Left ventricle myocardium inferior (tissue), 1 donor: Measurements from ENCODE around the gene LSP1. TPM values are rescaled to one million over a fixed set of nuclear protein-coding genes. Genes with fewer than 3 reads are reported as not detected.

ENCODE experiments used
- DNase-seq: peaks from one replicate; pipeline ENCODE4 v3.0.0-alpha.2; 2020
- H3K27ac ChIP-seq: fragments of 200-600 bp; replicated peaks from 2 replicates; pipeline ENCODE4 v1.8.0; 2021
- H3K27me3 ChIP-seq: fragments of 200-600 bp; 2 replicates; pipeline ENCODE4 v1.8.0; 2021; ENCODE audit warnings: low read depth
- H3K36me3 ChIP-seq: fragments of 200-600 bp; 2 replicates; pipeline ENCODE4 v1.8.0; 2021
- H3K4me1 ChIP-seq: fragments of 200-600 bp; 2 replicates; pipeline ENCODE4 v1.8.0; 2021
- H3K4me3 ChIP-seq: fragments of 200-600 bp; 2 replicates; pipeline ENCODE4 v1.8.0; 2021; ENCODE audit warnings: mild to moderate bottlenecking, moderate library complexity
- H3K9me3 ChIP-seq: fragments of 200-600 bp; replicated peaks from 2 replicates; pipeline ENCODE4 v1.8.0; 2021
- intact Hi-C: fragments of 100-400 bp; cut with micrococcal nuclease; formaldehyde crosslinking; loops from one replicate; pipeline ENCODE4 v1.11.0; 2022
- total RNA-seq: library from RNA; stranded (reverse); fragmentation: NEBNext Ultra II Directional; extraction: Animal tissue kit (Norgen Biotek cat#: 25700); gene quantifications from one replicate; pipeline ENCODE4 v1.2.1, GENCODE V29; 2021
- TF ChIP-seq, protein P1 (sequence below): fragments of 200-600 bp; IDR thresholded peaks from 2 replicates; pipeline ENCODE4 v1.8.0; 2021; ENCODE audit warnings: antibody characterized with exemption, mild to moderate bottlenecking, borderline replicate concordance
- donor health status: DM: no; HTN: yes; CAD: no; lungs with severe emphysema.

Gene LSP1
- total RNA-seq, 1 donor from 2014 or later = 19.7 TPM

- no peaks in the 10 kb centered on the region for H3K36me3 ChIP-seq
- no peaks in the 10 kb centered on the region for H3K27me3 ChIP-seq
- H3K9me3 ChIP-seq = no peaks in the 10 kb centered on the region
- DNase-seq = no peak
- TF ChIP-seq, protein P1, sequence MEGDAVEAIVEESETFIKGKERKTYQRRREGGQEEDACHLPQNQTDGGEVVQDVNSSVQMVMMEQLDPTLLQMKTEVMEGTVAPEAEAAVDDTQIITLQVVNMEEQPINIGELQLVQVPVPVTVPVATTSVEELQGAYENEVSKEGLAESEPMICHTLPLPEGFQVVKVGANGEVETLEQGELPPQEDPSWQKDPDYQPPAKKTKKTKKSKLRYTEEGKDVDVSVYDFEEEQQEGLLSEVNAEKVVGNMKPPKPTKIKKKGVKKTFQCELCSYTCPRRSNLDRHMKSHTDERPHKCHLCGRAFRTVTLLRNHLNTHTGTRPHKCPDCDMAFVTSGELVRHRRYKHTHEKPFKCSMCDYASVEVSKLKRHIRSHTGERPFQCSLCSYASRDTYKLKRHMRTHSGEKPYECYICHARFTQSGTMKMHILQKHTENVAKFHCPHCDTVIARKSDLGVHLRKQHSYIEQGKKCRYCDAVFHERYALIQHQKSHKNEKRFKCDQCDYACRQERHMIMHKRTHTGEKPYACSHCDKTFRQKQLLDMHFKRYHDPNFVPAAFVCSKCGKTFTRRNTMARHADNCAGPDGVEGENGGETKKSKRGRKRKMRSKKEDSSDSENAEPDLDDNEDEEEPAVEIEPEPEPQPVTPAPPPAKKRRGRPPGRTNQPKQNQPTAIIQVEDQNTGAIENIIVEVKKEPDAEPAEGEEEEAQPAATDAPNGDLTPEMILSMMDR = no peak
- H3K27ac ChIP-seq = peak overlapping the region; percentile 92
- peak overlapping the region; percentile 21 for H3K4me3 ChIP-seq
- intact Hi-C loops = no loop called here
- peaks cover 74% of the 10 kb centered on the region for H3K4me1 ChIP-seq
Observed at GRCh38 chr11:1927848-1928469, 75.1 kb downstream of the LSP1 start.

GRCh38 chr11:1928470-1928890 lies 75.6 kb downstream of the LSP1 start:
- H3K4me1 ChIP-seq = peaks cover 69% of the 10 kb centered on the region
- no peaks in the 10 kb centered on the region for H3K9me3 ChIP-seq
- TF ChIP-seq, protein P1 = no peak
- no peaks in the 10 kb centered on the region for H3K36me3 ChIP-seq
- no peak for DNase-seq
- H3K27ac ChIP-seq = peak overlapping the region; percentile 92
- H3K4me3 ChIP-seq = no peak overlapping the region
- H3K27me3 ChIP-seq = no peaks in the 10 kb centered on the region
- intact Hi-C loops = no loop called here

GRCh38 chr11:1928891-1929541 lies 76.1 kb downstream of the LSP1 start:
- intact Hi-C loops = no loop called here
- no peaks in the 10 kb centered on the region for H3K36me3 ChIP-seq
- no peak for DNase-seq
- H3K4me1 ChIP-seq = peaks cover 64% of the 10 kb centered on the region
- H3K9me3 ChIP-seq = no peaks in the 10 kb centered on the region
- peak overlapping the region; percentile 92 for H3K27ac ChIP-seq
- H3K27me3 ChIP-seq = no peaks in the 10 kb centered on the region
- TF ChIP-seq, protein P1 = no peak
- no peak overlapping the region for H3K4me3 ChIP-seq

DNA sequence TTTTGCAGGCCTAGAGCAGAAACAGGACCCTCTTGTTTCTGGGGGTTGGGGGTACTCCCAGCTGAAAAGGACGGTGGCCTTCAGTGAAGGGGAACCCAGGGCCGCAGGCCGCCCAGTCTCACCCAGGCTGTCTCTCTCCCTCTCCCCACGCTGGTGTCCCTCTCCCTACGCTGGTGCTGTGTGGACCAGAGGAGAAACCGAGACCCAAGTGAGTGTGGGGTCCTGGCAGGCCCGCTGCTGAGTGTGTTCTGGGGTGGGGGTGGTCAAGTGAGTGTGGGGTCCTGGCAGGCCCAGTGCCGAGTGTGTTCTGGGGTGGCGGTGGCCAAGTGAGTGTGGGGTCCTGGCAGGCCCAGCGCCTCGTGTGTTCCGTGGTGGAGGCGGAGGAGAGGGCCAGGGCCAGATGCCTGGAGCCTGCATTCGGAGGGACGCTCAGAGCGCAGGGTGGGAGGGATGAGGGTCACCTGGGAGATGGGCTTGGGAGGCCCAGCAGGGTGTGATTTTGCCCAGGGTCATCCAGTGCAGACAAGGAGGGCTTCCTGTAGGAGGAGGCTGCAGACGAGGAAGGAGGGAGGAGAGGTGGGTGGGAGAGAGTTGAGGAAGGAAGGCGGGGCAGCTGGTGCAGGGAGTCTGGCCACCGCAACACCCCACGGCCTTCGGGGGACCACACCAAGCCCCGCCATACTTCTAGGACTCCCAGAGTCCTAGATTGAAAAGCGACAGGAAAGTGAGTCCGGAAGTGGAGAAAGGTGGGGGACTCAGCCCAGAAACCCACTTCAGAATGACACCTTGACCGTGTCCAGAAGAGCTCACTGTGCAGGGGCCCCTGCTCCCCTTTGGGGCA lies 77.0 kb downstream of the LSP1 start:
- peak overlapping the region; percentile 92 for H3K27ac ChIP-seq
- H3K4me3 ChIP-seq = no peak overlapping the region
- no peak for DNase-seq
- no peaks in the 10 kb centered on the region for H3K9me3 ChIP-seq
- no peaks in the 10 kb centered on the region for H3K36me3 ChIP-seq
- peaks cover 56% of the 10 kb centered on the region for H3K4me1 ChIP-seq
- TF ChIP-seq, protein P1 = no peak
- intact Hi-C loops = no loop called here
- no peaks in the 10 kb centered on the region for H3K27me3 ChIP-seq

- DNase-seq = no peak
- no peak overlapping the region for H3K4me3 ChIP-seq
- H3K9me3 ChIP-seq = no peaks in the 10 kb centered on the region
- H3K36me3 ChIP-seq = no peaks in the 10 kb centered on the region
- peak overlapping the region; percentile 92 for H3K27ac ChIP-seq
- peaks cover 52% of the 10 kb centered on the region for H3K4me1 ChIP-seq
- TF ChIP-seq, protein P1 = no peak
- no peaks in the 10 kb centered on the region for H3K27me3 ChIP-seq
- intact Hi-C loops = no loop called here
Observed at GRCh38 chr11:1930462-1930830, 77.6 kb downstream of the LSP1 start.
